ENCODE measurements around the gene TEKT3. TPM values are rescaled to one million over a fixed set of nuclear protein-coding genes. Genes with fewer than 3 reads are reported as not detected.

Gene TEKT3
- total RNA-seq, 1 donor from 2014 or later = not detected

DNA sequence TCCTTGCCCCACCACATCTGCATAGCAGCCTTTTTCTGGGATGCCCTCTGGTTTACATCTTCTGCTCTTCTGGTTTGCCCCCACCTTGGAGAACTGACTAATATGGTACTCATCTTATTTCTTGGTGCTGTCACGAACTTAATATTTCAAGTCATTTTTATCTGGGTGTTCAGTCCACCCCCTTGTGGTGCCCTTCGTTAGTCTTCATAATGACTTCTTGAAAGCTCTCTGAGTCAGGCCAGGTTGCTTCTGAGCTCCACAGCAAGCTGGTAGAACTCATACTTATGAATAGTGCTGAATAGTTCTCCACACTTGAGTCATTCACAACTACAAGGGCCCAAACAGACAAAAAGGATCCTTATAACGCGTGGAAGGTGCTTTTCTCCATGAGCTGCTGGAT is 35.8 kb upstream of the TEKT3 start:
- H3K27ac ChIP-seq = no peak overlapping the region

DNA sequence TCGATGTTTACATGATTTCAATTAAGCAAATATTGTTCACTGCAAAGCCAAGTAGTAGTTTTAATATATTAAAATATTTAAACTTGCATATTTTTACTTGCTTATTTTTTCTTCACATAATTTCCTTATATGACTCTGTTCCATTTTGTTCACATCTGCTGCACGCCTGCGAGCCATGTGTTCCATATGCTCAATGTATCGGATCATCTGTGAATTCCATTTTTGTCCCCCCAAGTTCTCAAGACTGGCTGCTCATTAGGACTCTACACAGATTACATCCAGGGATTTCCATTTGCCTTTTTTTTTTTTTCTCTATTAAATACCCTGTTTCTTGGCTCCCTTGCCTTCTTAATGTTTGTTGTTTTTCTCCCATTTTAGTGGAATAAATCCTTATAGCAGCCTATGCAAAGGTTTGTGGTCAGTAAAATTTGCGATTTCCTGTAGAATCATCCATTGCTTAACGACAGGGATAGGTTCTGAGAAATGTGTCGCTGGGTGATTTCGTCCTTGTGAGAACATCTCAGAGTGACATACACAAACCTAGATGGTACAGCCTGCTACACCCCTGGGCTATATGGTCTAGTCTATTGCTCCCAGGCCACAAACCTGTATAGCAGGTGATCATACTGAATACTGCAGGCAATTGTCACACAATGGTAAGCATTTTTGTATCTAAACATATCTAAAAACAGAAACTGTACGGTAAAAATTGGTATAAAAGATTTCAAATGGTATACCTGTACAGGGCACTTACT is 30.2 kb upstream of the TEKT3 start:
- no peak overlapping the region for H3K4me3 ChIP-seq
- no peak for DNase-seq (ENCODE audit: low spot score in 2 of 2)
- intact Hi-C loops (cut with DNase I) = no loop called here
- TF ChIP-seq CTCF (IDR thresholded peaks at IDR 0.05) = no peak
- no peaks in the 10 kb centered on the region for H3K27me3 ChIP-seq
- no peaks in the 10 kb centered on the region for H3K9me3 ChIP-seq
- no peak overlapping the region for H3K27ac ChIP-seq
- H3K36me3 ChIP-seq = no peaks in the 10 kb centered on the region
- no peaks in the 10 kb centered on the region for H3K4me1 ChIP-seq

More for the DNA sequence above, 35.8 kb upstream of the TEKT3 start:
- Histone ChIP-seq H3K9me3 (no peaks in the 10 kb centered on the region), H3K4me1 (no peaks in the 10 kb centered on the region), H3K36me3 (no peaks in the 10 kb centered on the region), H3K4me3 (no peak overlapping the region), H3K27me3 (no peaks in the 10 kb centered on the region)
- intact Hi-C loops (cut with DNase I) = no loop called here
- no peak for DNase-seq (ENCODE audit: low spot score in 2 of 2)
- TF ChIP-seq CTCF (IDR thresholded peaks at IDR 0.05) = no peak

DNA sequence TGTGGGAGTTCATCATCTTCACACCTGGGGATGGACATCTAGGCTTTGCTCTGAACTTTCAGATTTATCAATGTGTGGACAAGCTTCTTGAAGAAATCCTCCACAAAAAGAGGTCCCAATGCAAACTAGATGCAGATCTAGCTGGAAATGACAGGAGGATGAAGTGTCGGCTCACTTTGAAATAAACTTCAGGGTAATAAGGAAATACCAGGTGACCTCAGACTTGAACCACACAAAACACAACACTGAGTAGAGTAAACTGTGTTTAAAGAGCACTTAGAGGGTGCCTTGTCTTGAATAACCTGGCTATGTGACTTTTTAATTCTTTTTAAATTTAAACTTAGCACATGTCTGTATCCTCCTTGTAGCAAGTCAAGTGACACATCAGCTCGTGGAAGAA is 27.2 kb upstream of the TEKT3 start:
- no peaks in the 10 kb centered on the region for H3K27me3 ChIP-seq
- DNase-seq (ENCODE audit: low spot score in 2 of 2) = no peak
- H3K36me3 ChIP-seq = no peaks in the 10 kb centered on the region
- H3K4me1 ChIP-seq = no peaks in the 10 kb centered on the region
- TF ChIP-seq CTCF (IDR thresholded peaks at IDR 0.05) = no peak
- no peak overlapping the region for H3K27ac ChIP-seq
- H3K4me3 ChIP-seq = no peak overlapping the region
- no peaks in the 10 kb centered on the region for H3K9me3 ChIP-seq
- intact Hi-C loops (cut with DNase I) = no loop called here

GRCh38 chr17:15366026-15366425 is 24.6 kb upstream of the TEKT3 start:
- Histone ChIP-seq H3K4me3 (no peak overlapping the region), H3K27ac (no peak overlapping the region), H3K36me3 (no peaks in the 10 kb centered on the region), H3K4me1 (no peaks in the 10 kb centered on the region), H3K27me3 (no peaks in the 10 kb centered on the region), H3K9me3 (no peaks in the 10 kb centered on the region)
- intact Hi-C loops (cut with DNase I) = no loop called here
- TF ChIP-seq CTCF (IDR thresholded peaks at IDR 0.05) = no peak
- DNase-seq (ENCODE audit: low spot score in 2 of 2) = no peak

DNA sequence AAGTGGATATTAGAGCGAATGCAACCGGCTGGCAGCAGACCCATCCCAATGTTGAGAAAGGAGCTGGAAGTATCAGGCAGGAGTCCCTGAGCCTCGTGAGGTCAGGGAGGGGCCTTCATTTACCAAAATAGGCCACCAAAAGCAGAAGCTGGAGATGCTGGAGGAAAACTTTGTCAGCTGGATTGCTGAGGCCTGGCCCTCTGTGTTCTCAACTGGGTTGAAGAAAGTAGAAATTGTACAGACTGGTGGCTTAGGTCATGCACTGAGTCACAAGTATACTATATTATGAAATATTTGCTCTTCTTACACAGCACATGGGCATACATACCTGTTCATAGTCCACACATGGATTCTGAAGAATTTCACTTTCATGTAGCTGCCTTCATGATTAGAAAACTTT is 23.2 kb upstream of the TEKT3 start:
- intact Hi-C loops (cut with DNase I) = no loop called here
- Histone ChIP-seq H3K4me3 (no peak overlapping the region), H3K9me3 (no peaks in the 10 kb centered on the region), H3K4me1 (no peaks in the 10 kb centered on the region), H3K36me3 (no peaks in the 10 kb centered on the region), H3K27me3 (no peaks in the 10 kb centered on the region), H3K27ac (no peak overlapping the region)
- no peak for DNase-seq (ENCODE audit: low spot score in 2 of 2)
- TF ChIP-seq CTCF (IDR thresholded peaks at IDR 0.05) = no peak

DNA sequence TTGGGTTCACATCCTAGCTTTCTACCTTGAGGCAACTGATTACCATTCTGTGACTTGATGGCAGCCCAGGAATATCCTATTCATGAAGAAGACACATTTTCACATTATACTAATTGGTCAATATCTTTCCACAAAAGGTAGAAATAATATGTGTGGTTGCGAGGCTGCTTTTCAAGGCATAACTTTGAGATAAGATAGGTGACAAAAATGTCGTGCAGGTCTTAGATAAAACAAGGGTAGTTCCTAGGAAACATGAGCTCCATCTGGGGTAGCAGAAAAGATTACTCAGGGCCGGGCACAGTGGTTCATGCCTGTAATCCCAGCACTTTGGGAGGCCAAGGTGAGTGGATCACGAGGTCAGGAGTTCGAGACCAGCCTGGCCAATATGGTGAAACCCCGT is 22.3 kb upstream of the TEKT3 start:
- intact Hi-C loops (cut with DNase I) = no loop called here
- Histone ChIP-seq H3K27me3 (no peaks in the 10 kb centered on the region), H3K36me3 (no peaks in the 10 kb centered on the region), H3K4me1 (no peaks in the 10 kb centered on the region), H3K4me3 (no peak overlapping the region), H3K9me3 (no peaks in the 10 kb centered on the region), H3K27ac (no peak overlapping the region)
- no peak for TF ChIP-seq CTCF (IDR thresholded peaks at IDR 0.05)
- no peak for DNase-seq (ENCODE audit: low spot score in 2 of 2)

Data from ascending aorta (tissue), 2 donors.